Neural cell (in vitro differentiated cells): ENCODE measurements around the gene SLC2A10. TPM values are rescaled to one million over a fixed set of nuclear protein-coding genes. Genes with fewer than 3 reads are reported as not detected.

Source experiments
- polyA plus RNA-seq: library from polyadenylated mRNA; depleted of rRNA; stranded (reverse); fragments of >200 nt; gene quantifications from 2 replicates; pipeline ENCODE4 v1.2.3, GENCODE V29; 2014

SLC2A10 gene
- polyA plus RNA-seq, 1 donor from 2014 or later: not detected

Other genes starting within 250 kb of the SLC2A10 start
- 41.5 and 43.2 TPM in 2 replicates for gene ZNF334, start 196.1 kb upstream of the SLC2A10 start, polyA plus RNA-seq
- gene OCSTAMP, start 159.0 kb upstream of the SLC2A10 start, polyA plus RNA-seq: not detected in 2 replicates
- gene SLC13A3, start 58.2 kb upstream of the SLC2A10 start, polyA plus RNA-seq: 5.5 and 8.3 TPM in 2 replicates
- gene TP53RK, start 20.2 kb upstream of the SLC2A10 start, polyA plus RNA-seq: 22.7 and 25.7 TPM in 2 replicates
- 0.88 TPM in 1 of 2 replicates, not detected in the other for gene EYA2, start 185.2 kb downstream of the SLC2A10 start, polyA plus RNA-seq